HUDEP-2 (cell line): ENCODE results near the gene S100A8.
"Not testable (repeated sequence)": the region's sequence is repeated elsewhere in the genome, so short reads cannot be mapped to it uniquely, and the experiment has no call there.

Source experiments
- DNase-seq, 76 experiments: peaks; one replicate each; lab custom pipeline; 2025; ENCODE audit not compliant: unreplicated experiment in 76 of 76; lab: John Stamatoyannopoulos, UW

S100A8 gene

GRCh38 chr1:153417136-153417888, 26.4 kb upstream of the S100A8 start:
- no peak for DNase-seq

- no peak for DNase-seq
These were observed 25.1 kb upstream of the S100A8 start, which contains the start of gene S100A7A for GRCh38 chr1:153415850-153416570. S100A7A (plus strand) TSS chr1:153416520; CDS start chr1:153418083, 1,563 bp downstream.

GRCh38 chr1:153413961-153414360, 23.1 kb upstream of the S100A8 start:
- DNase-seq = not testable (repeated sequence)

- DNase-seq = not testable (repeated sequence)
These were observed 16.4 kb upstream of the S100A8 start for GRCh38 chr1:153407274-153407673.

- DNase-seq = not testable (repeated sequence)
These were observed 15.1 kb upstream of the S100A8 start for GRCh38 chr1:153405825-153406599.

- DNase-seq = peak in 66 of 76 experiments; percentile 3 to 77 (median 54)
These were observed 13.9 kb upstream of the S100A8 start for GRCh38 chr1:153404768-153405167.

- DNase-seq = no peak
These were observed 13.3 kb upstream of the S100A8 start for GRCh38 chr1:153404086-153404635.

DNA sequence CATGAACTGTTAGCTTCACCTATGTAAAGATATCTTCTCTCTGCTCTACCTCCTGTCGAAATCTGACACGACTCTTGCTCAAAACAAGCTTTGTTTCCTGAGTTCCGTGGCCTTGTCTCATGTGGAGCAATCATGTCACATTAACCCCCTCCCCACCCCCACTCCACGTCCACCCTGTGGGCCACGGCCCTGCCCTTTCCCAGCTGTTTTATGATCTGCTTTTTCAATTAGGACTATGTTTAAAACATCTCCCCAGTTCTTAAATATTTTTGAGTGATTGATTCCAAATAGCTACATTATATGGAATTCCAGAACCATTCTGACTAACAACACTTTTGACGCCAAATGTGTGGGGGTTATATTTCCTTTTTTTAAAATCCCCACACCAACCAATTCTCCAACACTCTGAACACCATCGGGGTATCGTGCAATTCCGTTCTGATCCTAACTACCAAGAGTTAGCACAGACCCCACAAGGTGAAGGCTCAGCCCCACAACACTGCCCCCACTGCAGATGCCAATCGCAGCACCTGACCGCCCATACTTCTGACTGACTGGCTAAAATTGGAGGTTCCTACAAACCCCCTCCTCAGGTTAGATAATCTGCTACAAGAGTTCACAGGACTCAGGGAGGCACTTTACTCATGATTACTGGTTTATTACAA, 12.7 kb upstream of the S100A8 start:
- no peak for DNase-seq

DNA sequence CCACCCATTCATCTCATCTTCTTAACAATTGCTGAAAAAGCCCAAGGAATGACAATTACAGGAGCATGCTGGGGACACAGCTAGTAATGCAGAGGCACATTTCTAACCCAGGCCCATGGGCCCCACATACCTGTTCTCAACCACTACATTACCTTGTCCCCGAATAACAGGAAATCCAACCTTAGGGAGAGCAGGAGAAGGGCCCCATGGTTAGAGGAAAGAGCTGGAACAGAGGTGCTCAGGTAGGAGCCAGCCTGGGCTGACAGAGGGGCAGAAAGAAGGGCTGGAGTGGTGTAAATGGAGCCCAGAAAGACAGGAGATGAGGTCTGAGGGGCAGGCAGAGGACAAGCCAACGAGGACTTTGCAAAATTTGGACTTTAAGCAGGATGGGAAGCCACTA, 11.4 kb upstream of the S100A8 start:
- DNase-seq = no peak

DNA sequence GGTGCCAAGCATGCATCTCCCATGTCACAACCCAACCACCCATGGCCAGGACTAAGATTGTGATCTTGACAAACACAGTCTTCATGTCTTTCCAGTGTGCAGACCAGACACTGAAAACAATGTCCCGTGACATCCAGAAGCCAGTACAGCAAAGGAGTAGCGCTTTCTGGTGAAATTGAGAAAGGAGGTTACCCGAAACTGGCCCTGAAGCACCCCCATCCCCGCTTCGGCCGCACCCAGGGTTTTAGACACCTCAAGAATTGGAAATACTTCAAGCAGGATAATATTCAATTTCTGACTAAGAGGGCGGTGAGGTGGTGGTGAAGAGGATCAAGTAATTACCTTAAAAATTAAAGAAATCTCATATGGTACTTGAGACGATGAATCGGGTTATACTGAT, 10.6 kb upstream of the S100A8 start:
- DNase-seq = no peak

DNA sequence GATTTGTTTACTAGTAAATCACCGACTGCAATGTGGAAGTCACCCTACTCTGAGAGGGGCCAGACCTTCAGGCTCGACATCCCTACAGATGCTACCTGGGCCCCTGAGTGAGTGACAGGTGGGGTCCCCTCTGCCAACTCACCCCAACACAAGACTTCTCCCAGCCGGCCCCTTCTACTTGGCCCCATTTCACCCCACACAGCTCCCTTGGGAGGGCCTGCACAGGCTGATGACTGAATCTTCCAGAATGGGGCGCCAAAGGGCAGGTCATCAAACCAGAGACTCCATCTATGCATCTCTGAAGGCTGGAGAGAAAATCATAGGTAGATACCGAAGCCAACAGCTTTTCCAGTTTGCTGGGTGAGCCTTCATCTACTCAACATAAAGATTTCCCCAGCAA, 9.4 kb upstream of the S100A8 start:
- peak in 7 of 76 experiments; percentile 0 to 42 (median 11) for DNase-seq

GRCh38 chr1:153399401-153400055, 8.7 kb upstream of the S100A8 start:
- no peak for DNase-seq

GRCh38 chr1:153397924-153398651, 7.2 kb upstream of the S100A8 start:
- no peak for DNase-seq

- DNase-seq = no peak
These were observed 6.4 kb upstream of the S100A8 start for GRCh38 chr1:153397051-153397923.

GRCh38 chr1:153396461-153396860, 5.6 kb upstream of the S100A8 start:
- no peak for DNase-seq

- no peak for DNase-seq
These were observed 4.9 kb upstream of the S100A8 start for GRCh38 chr1:153395776-153396175.

DNA sequence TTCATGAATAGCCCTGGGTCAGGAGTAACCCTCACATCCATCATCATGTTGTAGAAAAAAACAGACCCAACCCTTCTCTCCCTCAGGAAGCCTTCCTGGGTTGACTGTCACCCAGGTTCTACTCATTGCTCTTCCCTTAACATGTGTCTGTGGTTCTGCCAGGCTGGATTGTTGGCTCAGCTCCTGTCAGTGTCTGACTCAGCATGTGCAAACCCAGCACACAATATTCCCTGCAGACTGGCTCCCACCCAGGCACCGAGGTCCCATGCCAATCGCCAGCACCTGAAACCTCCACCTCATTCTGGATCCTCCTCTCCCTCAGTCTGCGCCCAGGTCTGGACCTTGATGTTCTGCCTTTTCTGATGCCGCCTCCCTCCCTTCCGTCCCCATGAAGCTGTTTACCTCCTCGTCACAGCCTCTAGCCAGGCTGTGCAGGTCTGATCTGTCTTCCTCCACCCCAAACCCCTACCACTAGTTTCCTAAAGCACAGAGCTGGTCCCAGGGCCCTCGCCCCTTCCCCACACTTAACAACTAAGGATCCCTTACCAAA, 4.3 kb upstream of the S100A8 start:
- no peak for DNase-seq

DNA sequence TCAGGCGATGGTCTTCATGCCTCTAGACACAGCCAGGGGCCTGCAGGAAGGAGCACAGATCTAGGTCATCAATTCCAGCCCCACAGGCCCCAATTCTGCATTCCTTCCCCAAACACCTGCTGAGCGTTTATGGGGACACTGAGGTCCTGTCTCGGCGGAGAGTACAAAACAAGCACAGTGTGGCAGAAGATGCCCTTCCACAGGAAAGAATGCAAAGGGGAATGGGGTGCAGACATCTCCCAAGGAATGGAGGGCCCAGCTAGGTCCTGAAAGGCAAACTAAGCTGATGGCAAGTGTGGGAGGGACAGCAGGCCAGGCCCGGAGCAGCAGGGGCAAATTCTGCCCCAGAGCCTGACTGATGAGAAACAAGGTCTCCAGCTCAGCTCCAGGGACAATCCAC, 3.5 kb upstream of the S100A8 start:
- no peak for DNase-seq
